Measurements from ENCODE around the gene SPINDOC.
A peak's percentile ranks its signal among the peaks of the same experiment; 100 is the strongest.

Gene SPINDOC

DNA sequence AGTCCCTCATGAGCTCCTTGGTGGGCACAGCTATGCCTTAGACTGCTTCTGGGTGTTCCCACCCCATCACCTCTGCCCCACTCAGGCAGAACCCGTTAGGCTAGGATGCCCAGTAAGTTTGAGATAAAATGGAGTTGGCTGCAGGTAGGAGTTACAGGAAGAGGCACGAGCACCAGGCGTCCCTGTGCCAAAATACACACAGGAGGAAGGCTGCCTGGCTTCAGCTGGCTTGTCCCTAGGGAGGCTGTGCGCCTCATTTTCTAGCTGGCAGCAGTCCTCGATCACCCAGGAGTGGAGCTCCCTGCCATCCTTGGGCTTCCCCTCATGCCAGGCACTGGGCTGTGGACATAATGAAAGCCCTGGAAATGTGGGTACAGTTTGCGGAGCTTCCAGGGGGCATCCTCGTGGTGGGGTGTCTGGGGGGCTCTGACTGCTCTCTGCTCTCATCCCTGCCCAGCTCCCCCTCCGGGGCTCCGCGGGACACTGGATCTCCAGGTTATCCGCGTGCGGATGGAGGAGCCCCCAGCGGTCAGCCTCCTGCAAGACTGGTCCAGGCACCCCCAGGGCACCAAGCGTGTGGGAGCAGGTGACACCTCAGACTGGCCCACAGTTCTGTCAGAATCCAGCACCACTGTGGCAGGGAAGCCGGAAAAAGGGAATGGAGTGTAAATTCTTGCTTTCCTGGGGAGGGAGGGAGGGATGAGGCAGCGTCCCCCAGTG lies 13.4 kb downstream of the SPINDOC start:
- DNase-seq (ENCODE audit: low spot score in 2 of 2) (no peak), ATAC-seq (replicated peaks; ENCODE audit: extremely low read depth, poor library complexity, severe bottlenecking) (no peak)
- Mint-ChIP-seq H3K27ac (ENCODE audit: low read depth) (peak overlapping the region; percentile 46), H3K4me3 (no peak overlapping the region), H3K4me1 (no peaks in the 10 kb centered on the region), H3K27me3 (no peaks in the 10 kb centered on the region), H3K36me3 (ENCODE audit: insufficient read depth) (peaks cover 26% of the 10 kb centered on the region), H3K9me3 (no peaks in the 10 kb centered on the region)

DNA sequence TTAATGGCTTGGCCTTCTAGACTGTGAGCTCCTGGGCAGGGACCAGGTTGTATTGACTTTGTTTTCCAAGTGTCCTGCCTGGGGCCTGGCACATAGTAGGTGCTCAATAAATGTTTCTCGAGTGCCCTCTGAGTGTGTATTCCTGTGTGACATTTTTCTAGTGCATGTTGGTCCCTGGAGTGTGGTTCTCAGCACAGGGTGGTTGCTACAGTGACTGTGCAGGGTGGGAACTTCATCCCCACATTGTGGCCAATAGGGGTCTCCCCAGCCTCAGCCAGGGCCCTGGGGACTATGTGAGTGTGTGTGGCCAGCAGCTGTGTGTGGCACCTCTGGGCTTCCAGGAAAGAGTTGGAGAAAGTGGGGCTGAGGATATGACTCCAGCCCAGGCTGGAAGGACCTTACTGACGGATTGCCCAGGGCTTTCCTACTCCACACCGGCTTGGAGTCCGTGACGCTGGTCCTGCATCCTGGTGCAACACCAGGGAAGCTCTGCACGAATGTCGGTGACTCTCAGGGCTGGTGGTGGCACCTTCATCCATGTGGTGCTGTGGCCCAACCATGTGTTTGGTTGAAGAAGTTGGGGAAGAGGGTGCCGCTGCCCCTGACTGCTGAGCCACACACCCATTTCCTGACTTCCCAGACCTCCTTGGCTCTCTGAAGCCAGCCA lies 16.7 kb downstream of the SPINDOC start:
- Mint-ChIP-seq H3K36me3 (ENCODE audit: insufficient read depth) (peaks cover 4% of the 10 kb centered on the region), H3K27ac (ENCODE audit: low read depth) (no peak overlapping the region), H3K4me1 (no peaks in the 10 kb centered on the region), H3K4me3 (no peak overlapping the region), H3K9me3 (no peaks in the 10 kb centered on the region), H3K27me3 (no peaks in the 10 kb centered on the region)
- ATAC-seq (replicated peaks; ENCODE audit: extremely low read depth, poor library complexity, severe bottlenecking), result no peak
- no peak for DNase-seq (ENCODE audit: low spot score in 2 of 2)

DNA sequence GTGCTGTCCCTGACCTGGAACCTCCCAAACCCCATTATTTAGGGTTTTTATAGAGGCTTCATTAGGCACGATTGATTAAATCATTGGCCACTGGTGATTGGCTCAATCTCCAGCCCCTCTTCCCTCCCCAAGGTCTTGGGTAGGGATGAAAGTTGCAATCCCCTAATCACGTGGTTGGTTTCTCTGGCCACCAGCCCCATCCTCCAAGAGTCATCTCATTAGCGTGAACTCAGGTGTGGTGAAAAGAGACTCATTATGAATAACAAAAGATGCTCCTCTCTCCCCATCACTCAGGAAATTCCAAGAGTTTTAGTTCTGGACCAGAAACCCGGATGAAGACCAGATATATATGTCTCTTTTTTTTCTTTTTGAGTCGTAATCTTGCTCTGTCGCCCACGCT lies 18.1 kb downstream of the SPINDOC start:
- no peak for DNase-seq (ENCODE audit: low spot score in 2 of 2)
- peaks cover 2% of the 10 kb centered on the region for H3K36me3 Mint-ChIP-seq (ENCODE audit: insufficient read depth)
- H3K9me3 Mint-ChIP-seq, result no peaks in the 10 kb centered on the region
- no peak overlapping the region for H3K4me3 Mint-ChIP-seq
- no peaks in the 10 kb centered on the region for H3K4me1 Mint-ChIP-seq
- H3K27ac Mint-ChIP-seq (ENCODE audit: low read depth), result no peak overlapping the region
- no peak for ATAC-seq (replicated peaks; ENCODE audit: extremely low read depth, poor library complexity, severe bottlenecking)
- no peaks in the 10 kb centered on the region for H3K27me3 Mint-ChIP-seq

DNA sequence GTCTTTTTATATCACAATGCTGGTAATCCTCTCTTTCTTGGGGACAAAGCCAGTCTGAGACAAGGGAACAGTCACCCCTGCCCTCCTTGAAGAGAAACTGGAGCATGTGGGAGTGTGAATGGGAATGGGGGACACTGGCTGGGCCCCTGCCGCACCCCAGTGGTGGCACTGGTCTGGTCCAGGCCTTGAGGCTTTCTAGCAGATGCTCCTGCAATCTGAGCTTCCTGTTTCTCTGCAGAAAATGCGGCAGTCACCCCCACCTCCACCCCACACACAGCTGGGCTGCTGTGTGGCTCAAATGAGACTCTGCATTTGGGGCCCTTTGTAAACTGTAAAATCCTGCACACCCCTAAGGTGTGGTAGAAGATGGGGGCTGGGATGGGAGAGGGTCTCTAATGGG lies 19.1 kb downstream of the SPINDOC start:
- H3K4me1 Mint-ChIP-seq, result peaks cover 5% of the 10 kb centered on the region

DNA sequence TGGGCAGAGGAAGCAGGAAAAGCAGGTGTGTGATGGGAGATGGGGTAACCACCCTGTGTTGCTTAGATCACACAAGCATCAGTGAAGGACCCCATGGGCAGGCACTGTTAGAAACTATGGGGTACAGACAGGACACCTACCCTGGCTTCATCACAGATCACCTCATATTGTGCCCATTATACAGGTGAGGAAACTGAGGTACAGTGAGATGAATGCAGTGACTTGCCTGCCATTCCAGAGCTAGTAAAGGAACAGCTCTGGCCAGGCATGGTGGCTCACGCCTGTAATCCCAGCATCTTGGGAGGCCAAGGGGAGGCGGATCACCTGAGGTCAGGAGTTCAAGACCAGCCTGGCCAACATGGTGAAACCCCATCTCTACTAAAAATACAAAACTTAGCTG lies 19.8 kb downstream of the SPINDOC start:
- ATAC-seq (replicated peaks; ENCODE audit: extremely low read depth, poor library complexity, severe bottlenecking) (no peak), DNase-seq (ENCODE audit: low spot score in 2 of 2) (no peak)
- Mint-ChIP-seq H3K36me3 (ENCODE audit: insufficient read depth) (peaks cover 3% of the 10 kb centered on the region), H3K9me3 (no peaks in the 10 kb centered on the region), H3K4me3 (no peak overlapping the region), H3K4me1 (peaks cover 12% of the 10 kb centered on the region), H3K27me3 (no peaks in the 10 kb centered on the region), H3K27ac (ENCODE audit: low read depth) (no peak overlapping the region)

More for the DNA sequence above, 19.1 kb downstream of the SPINDOC start:
- H3K9me3 Mint-ChIP-seq, result no peaks in the 10 kb centered on the region
- no peak overlapping the region for H3K4me3 Mint-ChIP-seq
- H3K27me3 Mint-ChIP-seq, result no peaks in the 10 kb centered on the region
- no peak for ATAC-seq (replicated peaks; ENCODE audit: extremely low read depth, poor library complexity, severe bottlenecking)
- no peak overlapping the region for H3K27ac Mint-ChIP-seq (ENCODE audit: low read depth)
- no peaks in the 10 kb centered on the region for H3K36me3 Mint-ChIP-seq (ENCODE audit: insufficient read depth)
- no peak for DNase-seq (ENCODE audit: low spot score in 2 of 2)

DNA sequence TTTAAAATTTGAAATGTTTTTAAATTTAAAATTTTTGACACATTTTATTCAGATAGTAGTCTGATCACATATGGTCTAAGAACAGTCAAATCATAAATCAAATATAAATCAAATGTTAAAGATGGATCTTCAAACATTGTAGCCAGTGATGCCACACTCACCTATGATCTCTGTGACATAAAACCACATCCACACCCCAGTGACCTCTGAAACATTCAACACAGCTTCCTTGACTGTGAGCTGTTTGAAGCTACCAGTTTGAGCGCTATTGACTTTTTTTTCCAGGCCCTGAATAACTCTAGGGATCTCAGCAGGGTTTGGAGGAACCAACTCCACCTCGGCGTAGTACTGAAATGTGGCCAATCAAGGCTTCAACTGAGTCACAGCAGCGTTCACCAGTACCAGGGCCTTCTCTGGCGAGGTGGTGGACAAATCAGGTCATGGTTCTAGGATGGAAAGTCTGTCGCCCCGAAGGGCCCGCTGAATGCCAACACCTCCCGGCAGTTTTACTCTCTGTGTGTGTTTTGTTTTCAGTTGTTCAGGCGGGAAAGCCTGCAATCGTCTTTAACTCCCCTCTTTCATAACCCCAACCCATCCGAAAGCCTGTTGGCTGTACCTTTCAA lies 21.4 kb downstream of the SPINDOC start:
- Mint-ChIP-seq H3K4me3 (no peak overlapping the region), H3K27me3 (no peaks in the 10 kb centered on the region), H3K27ac (ENCODE audit: low read depth) (no peak overlapping the region), H3K9me3 (no peaks in the 10 kb centered on the region), H3K36me3 (ENCODE audit: insufficient read depth) (peaks cover 14% of the 10 kb centered on the region), H3K4me1 (peaks cover 19% of the 10 kb centered on the region)
- ATAC-seq (replicated peaks; ENCODE audit: extremely low read depth, poor library complexity, severe bottlenecking) (no peak), DNase-seq (ENCODE audit: low spot score in 2 of 2) (no peak)

DNA sequence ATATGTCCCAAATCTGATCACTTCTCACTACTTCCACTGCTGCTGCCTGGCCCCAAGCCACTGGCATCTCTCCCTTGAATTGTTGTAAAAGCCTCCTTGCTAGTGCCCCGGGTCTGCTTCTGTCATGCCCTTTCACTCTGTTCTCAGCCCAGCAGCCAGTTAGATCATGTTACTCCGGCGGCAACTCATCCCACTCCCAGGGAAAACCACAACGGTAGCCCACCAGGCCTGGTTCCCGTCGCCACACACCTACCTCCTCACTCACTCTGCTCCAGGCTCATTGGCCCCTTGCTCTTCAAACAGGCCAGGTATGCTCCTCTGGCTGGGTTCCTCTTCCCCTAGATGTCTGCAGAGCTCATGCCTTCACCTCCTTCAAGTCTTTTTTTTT lies 21.9 kb downstream of the SPINDOC start:
- ATAC-seq (replicated peaks; ENCODE audit: extremely low read depth, poor library complexity, severe bottlenecking), result no peak
- H3K4me1 Mint-ChIP-seq, result peaks cover 24% of the 10 kb centered on the region
- H3K27me3 Mint-ChIP-seq, result no peaks in the 10 kb centered on the region
- H3K36me3 Mint-ChIP-seq (ENCODE audit: insufficient read depth), result peaks cover 19% of the 10 kb centered on the region
- no peak overlapping the region for H3K4me3 Mint-ChIP-seq
- H3K27ac Mint-ChIP-seq (ENCODE audit: low read depth), result peak overlapping the region; percentile 16
- DNase-seq (ENCODE audit: low spot score in 2 of 2), result no peak
- H3K9me3 Mint-ChIP-seq, result no peaks in the 10 kb centered on the region

DNA sequence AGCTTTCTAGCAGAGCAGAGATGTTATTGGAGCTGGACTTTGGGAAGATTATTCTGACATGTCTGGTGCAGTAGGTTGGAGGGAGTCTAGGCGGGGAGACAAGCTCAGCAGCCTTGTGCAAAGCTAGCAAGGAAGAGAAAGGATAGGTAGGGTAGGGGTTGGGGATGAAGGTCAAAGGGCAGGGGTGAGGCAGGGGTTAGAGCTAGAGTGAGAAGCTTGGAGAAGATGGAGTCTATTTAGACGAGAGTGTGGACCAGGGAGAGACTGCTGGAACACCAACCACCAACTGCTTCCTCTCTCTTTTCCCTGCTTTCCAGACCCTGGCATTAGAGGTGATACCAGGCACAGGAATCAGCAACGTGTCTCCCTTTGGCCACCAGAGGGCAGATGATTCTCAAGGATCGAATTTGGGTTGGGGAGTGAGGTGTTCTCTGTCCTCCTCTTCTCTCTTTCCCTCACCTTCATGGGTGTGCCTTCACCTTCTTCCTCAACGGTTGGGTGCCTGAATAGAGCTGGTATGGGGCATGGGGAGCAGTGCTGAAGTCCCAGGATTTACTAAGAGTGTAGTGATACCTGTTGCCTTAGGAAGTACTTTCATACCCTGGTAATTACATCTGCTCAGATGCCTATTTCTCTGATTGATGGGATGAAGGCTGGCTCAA lies 23.9 kb downstream of the SPINDOC start:
- DNase-seq (ENCODE audit: low spot score in 2 of 2) (peak; percentile 63 to 66), ATAC-seq (replicated peaks; ENCODE audit: extremely low read depth, poor library complexity, severe bottlenecking) (no peak)
- Mint-ChIP-seq H3K9me3 (no peaks in the 10 kb centered on the region), H3K4me3 (peak overlapping the region; percentile 92), H3K36me3 (ENCODE audit: insufficient read depth) (peaks cover 27% of the 10 kb centered on the region), H3K27ac (ENCODE audit: low read depth) (no peak overlapping the region), H3K27me3 (no peaks in the 10 kb centered on the region), H3K4me1 (peaks cover 42% of the 10 kb centered on the region)

DNA sequence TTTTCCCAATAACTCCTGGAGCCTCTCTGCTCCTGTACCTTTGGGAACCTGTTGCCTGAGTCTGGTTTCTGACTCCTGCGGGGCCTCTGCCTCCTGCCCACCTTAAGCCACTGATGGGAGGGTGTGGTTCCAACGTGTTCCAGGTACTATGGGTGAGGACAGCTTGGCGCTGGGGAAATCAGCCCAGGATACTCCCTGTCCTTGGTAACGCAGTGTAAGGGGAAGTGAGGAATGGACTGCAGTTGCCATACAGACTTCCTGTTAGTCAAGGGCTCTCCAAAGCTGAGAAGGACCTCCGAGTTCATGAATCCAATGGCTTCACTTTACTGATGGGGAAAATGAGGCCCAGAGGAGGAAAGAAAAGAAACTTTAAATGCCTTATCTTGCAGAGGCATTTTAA lies 24.5 kb downstream of the SPINDOC start:
- peaks cover 45% of the 10 kb centered on the region for H3K4me1 Mint-ChIP-seq

DNA sequence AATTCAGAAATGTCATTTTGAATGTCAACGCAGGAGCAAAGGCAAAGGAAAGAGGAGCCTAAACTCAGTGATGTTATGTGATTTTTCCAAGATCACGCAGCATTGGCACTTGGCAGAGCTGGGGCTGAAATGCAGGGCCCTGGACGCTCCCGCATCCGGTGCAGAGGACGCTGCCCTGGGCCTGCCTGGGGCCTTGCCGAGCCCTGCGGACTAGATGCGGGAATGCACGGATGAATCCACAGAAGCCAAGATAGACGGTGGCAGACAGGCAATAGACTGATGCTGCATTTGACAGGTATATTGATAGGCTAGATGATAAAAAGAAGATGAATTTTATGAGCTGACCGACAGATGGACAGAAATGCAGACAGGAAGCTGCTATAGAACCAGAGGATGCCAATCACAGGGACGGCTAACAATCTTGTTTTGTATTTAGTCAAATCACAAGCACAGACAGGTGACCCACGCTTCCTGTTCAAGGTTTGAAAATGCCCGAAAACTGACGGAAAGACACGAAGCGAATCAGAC lies 25.0 kb downstream of the SPINDOC start:
- H3K27ac Mint-ChIP-seq (ENCODE audit: low read depth), result peak overlapping the region; percentile 77
- peaks cover 50% of the 10 kb centered on the region for H3K4me1 Mint-ChIP-seq
- peak overlapping the region; percentile 92 for H3K4me3 Mint-ChIP-seq
- ATAC-seq (replicated peaks; ENCODE audit: extremely low read depth, poor library complexity, severe bottlenecking) (no peak), DNase-seq (ENCODE audit: low spot score in 2 of 2) (no peak)
- no peaks in the 10 kb centered on the region for H3K27me3 Mint-ChIP-seq
- no peaks in the 10 kb centered on the region for H3K9me3 Mint-ChIP-seq
- peaks cover 32% of the 10 kb centered on the region for H3K36me3 Mint-ChIP-seq (ENCODE audit: insufficient read depth)

More for the DNA sequence above, 24.5 kb downstream of the SPINDOC start:
- no peaks in the 10 kb centered on the region for H3K9me3 Mint-ChIP-seq
- peaks cover 29% of the 10 kb centered on the region for H3K36me3 Mint-ChIP-seq (ENCODE audit: insufficient read depth)
- H3K4me3 Mint-ChIP-seq, result peak overlapping the region; percentile 92
- ATAC-seq (replicated peaks; ENCODE audit: extremely low read depth, poor library complexity, severe bottlenecking), result no peak
- no peak for DNase-seq (ENCODE audit: low spot score in 2 of 2)
- H3K27me3 Mint-ChIP-seq, result no peaks in the 10 kb centered on the region
- peak overlapping the region; percentile 77 for H3K27ac Mint-ChIP-seq (ENCODE audit: low read depth)

DNA sequence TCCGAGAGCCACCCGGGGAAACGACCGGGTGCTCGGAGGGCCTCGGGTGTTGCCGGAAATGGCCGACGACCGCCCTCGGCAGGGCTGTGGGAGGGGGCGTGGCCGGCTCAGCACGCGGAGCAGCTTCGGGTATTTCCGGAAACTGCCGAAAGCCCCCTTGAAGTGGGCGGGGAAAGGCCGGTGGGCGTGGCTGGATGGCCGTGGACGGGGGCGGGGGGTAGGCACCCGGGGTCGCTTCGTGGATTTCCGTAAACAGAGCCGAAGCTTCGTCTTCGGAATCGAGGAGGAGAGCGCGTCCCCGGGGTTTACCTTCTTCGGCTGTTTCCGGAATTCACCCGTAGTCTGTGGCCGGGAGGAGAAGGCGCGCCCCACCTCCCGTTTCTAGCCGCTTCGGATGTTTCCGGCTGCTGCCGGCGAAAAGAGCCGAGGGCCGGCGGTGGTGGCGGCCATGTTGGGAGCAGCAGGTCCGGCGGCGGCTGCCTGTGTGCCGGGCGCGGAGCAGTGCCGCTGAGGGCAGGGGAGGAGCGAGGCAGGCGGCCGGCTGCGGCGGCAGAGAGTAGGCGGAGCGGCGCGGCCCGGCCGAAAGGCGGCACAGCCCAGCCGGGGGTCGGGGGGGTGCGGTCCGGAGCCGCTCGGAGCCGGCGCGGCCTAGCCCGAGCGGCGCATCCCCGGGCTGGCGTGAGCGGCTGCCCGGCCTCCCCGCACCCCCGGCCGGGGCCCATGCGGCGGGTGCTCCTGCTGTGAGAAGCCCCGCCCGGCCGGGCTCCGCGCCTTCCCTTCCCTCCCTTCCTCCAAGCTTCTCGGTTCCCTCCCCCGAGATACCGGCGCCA lies 25.6 kb downstream of the SPINDOC start, which contains the start of gene MARK2:
TSS of gene MARK2 (plus strand) at position 433 of the 830 bp plus-strand sequence. CDS start at position 830, 397 bp downstream.
- peak within 1 kb of the TSS; percentile 92 for H3K27ac Mint-ChIP-seq (ENCODE audit: low read depth)
- H3K36me3 Mint-ChIP-seq (ENCODE audit: insufficient read depth), result peaks cover 37% of the 10 kb centered on the region
- H3K9me3 Mint-ChIP-seq, result no peaks in the 10 kb centered on the region
- H3K4me1 Mint-ChIP-seq, result peaks cover 54% of the 10 kb centered on the region
- H3K4me3 Mint-ChIP-seq, result peak within 1 kb of the TSS; percentile 92
- peak; percentile 100 for DNase-seq (ENCODE audit: low spot score in 2 of 2)
- H3K27me3 Mint-ChIP-seq, result no peaks in the 10 kb centered on the region
- peak; percentile 89 for ATAC-seq (replicated peaks; ENCODE audit: extremely low read depth, poor library complexity, severe bottlenecking)

Data from central memory CD8-positive, alpha-beta T cell (primary cell).